Panc1 (cell line): ENCODE data around the gene SRRT. TPM values are rescaled to one million over a fixed set of nuclear protein-coding genes. Genes with fewer than 3 reads are reported as not detected.
"Not testable (repeated sequence)": the region's sequence is repeated elsewhere in the genome, so short reads cannot be mapped to it uniquely, and the experiment has no call there.

Experiments used
- ATAC-seq: fragments of 200-7000 bp; cut with Tn5 transposase; 2 replicates; pipeline ENCODE4 v1.9.1; 2020; ENCODE audit warnings: mild to moderate bottlenecking, moderate library complexity
- BruUV-seq: library from RNA; stranded (reverse); fragments of 400-500 nt; replicated peaks from 2 replicates; lab custom pipeline; 2021; lab: Mats Ljungman, UMichigan
- CTCF ChIA-PET: fragments of 300-600 bp; sonication (Branson Sonifier 250); formaldehyde crosslinking; loops from one replicate; lab custom pipeline; 2022; ENCODE audit warnings: antibody characterized with exemption; lab: Charles Lee
- POLR2A ChIA-PET: fragments of 300-600 bp; sonication (Branson Sonifier 250); formaldehyde crosslinking; loops from one replicate; lab custom pipeline; 2022; ENCODE audit warnings: antibody characterized with exemption; lab: Charles Lee
- DNase-seq: peaks from one replicate; pipeline ENCODE4 v3.0.0-alpha.2; 2010; ENCODE audit warnings: low read depth, low spot score
- H3K27ac ChIP-seq: 2 replicates; pipeline ENCODE4 v1.5.1; 2011; ENCODE audit warnings: mild to moderate bottlenecking, low read length, inconsistent platforms
- H3K27me3 ChIP-seq: fragments of 200-500 bp; sonication (Bioruptor generic); 2 replicates; pipeline ENCODE4 v1.6.0; 2014; ENCODE audit warnings: low read length, inconsistent platforms; ENCODE audit not compliant: control insufficient read depth, insufficient read depth
- H3K36me3 ChIP-seq: fragments of 200-500 bp; sonication (Bioruptor generic); 2 replicates; pipeline ENCODE4 v1.5.1; 2014; ENCODE audit warnings: inconsistent platforms, mild to moderate bottlenecking, low read length, moderate library complexity; ENCODE audit not compliant: control insufficient read depth, insufficient read depth
- H3K4me1 ChIP-seq: 2 replicates; pipeline ENCODE4 v1.5.1; 2011; ENCODE audit warnings: inconsistent platforms, mild to moderate bottlenecking, low read length, moderate library complexity; ENCODE audit not compliant: control insufficient read depth, insufficient read depth
- H3K4me3 ChIP-seq, 2 experiments: 2 replicates each; pipeline ENCODE4 v1.5.1; 2011 to 2012; ENCODE audit warnings: low read depth in 2 of 2, low read length in 2 of 2, mild to moderate bottlenecking in 2 of 2, inconsistent platforms in 1 of 2, moderate library complexity in 1 of 2
- H3K9me3 ChIP-seq: fragments of 200-500 bp; sonication (Bioruptor generic); 2 replicates; pipeline ENCODE4 v1.5.1; 2014; ENCODE audit warnings: low read depth, mild to moderate bottlenecking, inconsistent platforms, low read length, moderate library complexity; ENCODE audit not compliant: control insufficient read depth, insufficient read depth
- CTCF ChIP-seq: fragments of 450-650 bp; IDR thresholded peaks from 2 replicates; pipeline ENCODE4 v1.5.1; 2017; ENCODE audit warnings: mild to moderate bottlenecking
- POLR2AphosphoS5 ChIP-seq: IDR thresholded peaks from 2 replicates; pipeline ENCODE4 v1.6.1; 2012; ENCODE audit warnings: mild to moderate bottlenecking, low read depth, low read length, moderate library complexity
- REST ChIP-seq, 2 experiments: IDR thresholded peaks; 2 replicates each; pipeline ENCODE4 v1.6.1; 2011 to 2012; ENCODE audit warnings: low read depth in 2 of 2, control low read depth in 1 of 2, low read length in 1 of 2, mild to moderate bottlenecking in 1 of 2, moderate library complexity in 1 of 2; ENCODE audit not compliant: insufficient read depth in 1 of 2
- SIN3A ChIP-seq: IDR thresholded peaks from 2 replicates; pipeline ENCODE4 v1.6.1; 2012; ENCODE audit warnings: low read depth, mild to moderate bottlenecking, low read length, moderate library complexity, borderline replicate concordance; ENCODE audit not compliant: insufficient read depth
- TCF7L2 ChIP-seq: IDR thresholded peaks from 2 replicates; pipeline ENCODE4 v1.6.1; 2011; ENCODE audit warnings: mild to moderate bottlenecking, low read depth, low read length, inconsistent platforms
- in situ Hi-C: cut with HindIII; loops from 2 replicates; pipeline ENCODE4 v1.10.0; 2016; ENCODE audit warnings: low sequenced_read_pairs, low pct_unique_long_range_greater_than_20kb
- intact Hi-C: fragments of 100-400 bp; cut with micrococcal nuclease; formaldehyde crosslinking; loops from one replicate; pipeline ENCODE4 v1.10.0; 2022; ENCODE audit not compliant: unreplicated experiment
- total RNA-seq: library from RNA; stranded (reverse); gene quantifications from one replicate; pipeline ENCODE4 v1.2.1, GENCODE V29; 2021; ENCODE audit not compliant: unreplicated experiment

The SRRT gene
- total RNA-seq, 1 experiment from 2014 or later = 248 TPM

DNA sequence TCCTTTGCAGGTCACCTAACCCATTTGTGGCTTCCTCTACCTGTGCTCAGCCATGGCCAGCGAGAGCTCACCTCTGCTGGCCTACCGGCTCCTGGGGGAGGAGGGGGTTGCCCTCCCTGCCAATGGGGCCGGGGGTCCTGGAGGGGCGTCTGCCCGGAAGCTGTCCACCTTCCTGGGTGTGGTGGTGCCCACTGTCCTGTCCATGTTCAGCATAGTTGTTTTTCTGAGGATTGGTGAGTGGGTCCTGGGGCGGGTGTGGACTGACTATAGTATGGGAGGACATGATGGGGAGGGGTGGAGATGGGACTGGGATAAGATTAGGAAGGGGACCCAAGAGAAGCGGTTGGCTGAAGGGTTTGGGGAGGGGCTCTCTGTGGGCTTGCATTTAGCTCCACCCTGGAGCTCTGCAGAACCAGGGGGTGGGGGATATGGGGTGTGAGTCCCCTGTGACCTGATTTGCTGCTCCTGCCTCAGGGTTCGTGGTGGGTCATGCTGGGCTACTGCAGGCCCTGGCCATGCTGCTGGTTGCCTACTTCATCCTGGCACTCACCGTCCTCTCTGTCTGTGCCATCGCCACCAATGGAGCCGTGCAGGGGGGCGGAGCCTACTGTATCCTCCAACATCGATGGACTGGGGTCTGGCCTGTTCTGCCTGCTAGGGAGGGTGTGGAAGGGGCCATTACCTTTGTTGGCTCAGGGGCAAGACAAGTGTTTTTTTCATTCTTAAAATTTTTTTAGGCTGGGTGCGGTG is 20.6 kb upstream of the SRRT start:
- no peak overlapping the region for H3K4me3 ChIP-seq
- ChIA-PET POLR2A (no interaction called here), CTCF (no interaction called here)
- no peaks in the 10 kb centered on the region for H3K27me3 ChIP-seq
- no peaks in the 10 kb centered on the region for H3K36me3 ChIP-seq
- TF ChIP-seq TCF7L2 (no peak), SIN3A (no peak), POLR2AphosphoS5 (no peak), CTCF (no peak), REST (IDR thresholded peaks at IDR 0.05; ENCODE audit: insufficient read depth in 1 of 2, low read depth in 2 of 2, low read length in 1 of 2) (no peak)
- ATAC-seq (no peak), DNase-seq (no peak)
- no peak overlapping the region for H3K27ac ChIP-seq
- H3K9me3 ChIP-seq = no peaks in the 10 kb centered on the region
- intact Hi-C loops = loop anchor here (5.0 kb wide), 1 partner anchor 52 kb away; no protein-coding TSS in a partner anchor
- in situ Hi-C loops = no loop called here
- H3K4me1 ChIP-seq = peaks cover 3% of the 10 kb centered on the region; the same call in 1 of the 2 replicates
- BruUV-seq = no TSS peak

- H3K9me3 ChIP-seq, H3K27ac ChIP-seq, ATAC-seq, H3K4me1 ChIP-seq, H3K27me3 ChIP-seq, in situ Hi-C loops, H3K36me3 ChIP-seq, BruUV-seq, H3K4me3 ChIP-seq, CTCF ChIA-PET, DNase-seq: not testable (repeated sequence)
- intact Hi-C loops = loop anchor here (5.0 kb wide), 1 partner anchor 53 kb away; no protein-coding TSS in a partner anchor
- POLR2A ChIA-PET = interaction anchor here (1.1 kb wide), 1 partner anchor 20 kb away, joined by 9 read pairs; the partner anchor contains the start of gene SRRT
Observed at GRCh38 chr7:100854899-100855298, 20.0 kb upstream of the SRRT start.

DNA sequence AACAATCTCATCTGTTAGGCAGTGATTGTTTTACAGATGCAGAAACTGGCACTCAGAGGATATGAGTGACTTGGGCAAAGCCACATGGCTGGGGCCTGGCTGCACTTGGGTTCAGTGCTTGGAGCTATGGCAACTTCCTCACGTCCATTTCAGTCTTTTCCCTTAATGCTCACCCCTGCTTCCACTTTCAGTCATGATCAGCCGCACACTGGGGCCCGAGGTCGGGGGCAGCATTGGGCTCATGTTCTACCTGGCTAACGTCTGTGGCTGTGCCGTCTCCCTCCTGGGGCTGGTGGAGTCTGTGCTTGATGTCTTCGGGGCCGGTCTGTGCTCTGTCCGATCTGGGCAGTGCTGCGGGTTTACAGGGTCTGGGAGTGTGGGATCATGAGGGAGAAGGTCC is 19.4 kb upstream of the SRRT start:
- no peak overlapping the region for H3K4me3 ChIP-seq
- H3K9me3 ChIP-seq = no peaks in the 10 kb centered on the region
- ChIA-PET CTCF (no interaction called here), POLR2A (interaction anchor here (1.1 kb wide), 1 partner anchor 19 kb away, joined by 9 read pairs; the partner anchor contains the start of gene SRRT)
- ATAC-seq = no peak
- no peaks in the 10 kb centered on the region for H3K36me3 ChIP-seq
- TF ChIP-seq TCF7L2 = no peak
- TF ChIP-seq POLR2AphosphoS5 = no peak
- no peak for TF ChIP-seq CTCF
- TF ChIP-seq REST (IDR thresholded peaks at IDR 0.05; ENCODE audit: insufficient read depth in 1 of 2, low read depth in 2 of 2, low read length in 1 of 2) = no peak
- TF ChIP-seq SIN3A = no peak
- intact Hi-C loops (no loop called here), in situ Hi-C loops (no loop called here)
- H3K27ac ChIP-seq = no peak overlapping the region
- peaks cover 3% of the 10 kb centered on the region; the same call in 1 of the 2 replicates for H3K4me1 ChIP-seq
- BruUV-seq = no TSS peak
- no peak for DNase-seq
- H3K27me3 ChIP-seq = no peaks in the 10 kb centered on the region
